H9 (cell line): ENCODE measurements around the gene SEL1L2. TPM values are rescaled to one million over a fixed set of nuclear protein-coding genes. Genes with fewer than 3 reads are reported as not detected.

ENCODE experiments used
- DNase-seq: peaks from one replicate; pipeline ENCODE4 v3.0.0-alpha.2; 2017
- H2AFZ ChIP-seq: one replicate; pipeline ENCODE4 v1.6.1; 2013; ENCODE audit warnings: mild to moderate bottlenecking, low read length, control low read depth, moderate library complexity
- H2AK5ac ChIP-seq: 2 replicates; pipeline ENCODE4 v1.6.1; 2013; ENCODE audit warnings: low read length, control low read depth, mixed read lengths; ENCODE audit not compliant: insufficient read length
- H2BK120ac ChIP-seq: one replicate; pipeline ENCODE4 v1.6.1; 2013; ENCODE audit warnings: low read depth, mild to moderate bottlenecking, low read length, control low read depth, inconsistent platforms; ENCODE audit not compliant: poor library complexity, severe bottlenecking
- H2BK12ac ChIP-seq: 2 replicates; pipeline ENCODE4 v1.6.1; 2013; ENCODE audit warnings: low read length, control low read depth, mixed read lengths, low read depth; ENCODE audit not compliant: insufficient read length
- H2BK15ac ChIP-seq: 2 replicates; pipeline ENCODE4 v1.6.1; 2013; ENCODE audit warnings: low read depth, low read length, control low read depth
- H2BK20ac ChIP-seq: one replicate; pipeline ENCODE4 v1.6.1; 2013; ENCODE audit warnings: low read depth, mild to moderate bottlenecking, low read length, control low read depth, inconsistent platforms; ENCODE audit not compliant: poor library complexity, severe bottlenecking
- H2BK5ac ChIP-seq: 2 replicates; pipeline ENCODE4 v1.6.1; 2013; ENCODE audit warnings: low read length, control low read depth, mixed read lengths; ENCODE audit not compliant: insufficient read length
- H3K14ac ChIP-seq: 2 replicates; pipeline ENCODE4 v1.6.1; 2013; ENCODE audit warnings: low read length, control low read depth; ENCODE audit not compliant: insufficient read depth
- H3K18ac ChIP-seq: 2 replicates; pipeline ENCODE4 v1.6.1; 2013; ENCODE audit warnings: low read depth, mild to moderate bottlenecking, mixed read lengths, low read length, control low read depth; ENCODE audit not compliant: insufficient read length
- H3K23ac ChIP-seq: 2 replicates; pipeline ENCODE4 v1.6.1; 2013; ENCODE audit warnings: low read length, control low read depth, mixed read lengths, low read depth; ENCODE audit not compliant: insufficient read length
- H3K23me2 ChIP-seq: 2 replicates; pipeline ENCODE4 v1.6.1; 2013; ENCODE audit warnings: low read depth, mild to moderate bottlenecking, mixed read lengths, low read length, control low read depth; ENCODE audit not compliant: insufficient read length, poor library complexity, severe bottlenecking
- H3K27ac ChIP-seq: 2 replicates; pipeline ENCODE4 v1.5.1; 2013; ENCODE audit warnings: low read length, control low read depth, mixed read lengths, low read depth; ENCODE audit not compliant: insufficient read length
- H3K27me3 ChIP-seq: 2 replicates; pipeline ENCODE4 v1.6.1; 2013; ENCODE audit warnings: low read length, control low read depth, inconsistent platforms; ENCODE audit not compliant: insufficient read depth
- H3K4ac ChIP-seq: 2 replicates; pipeline ENCODE4 v1.6.1; 2013; ENCODE audit warnings: low read depth, mild to moderate bottlenecking, control low read depth, inconsistent platforms, low read length, moderate library complexity
- H3K4me1 ChIP-seq: 2 replicates; pipeline ENCODE4 v1.6.1; 2013; ENCODE audit warnings: low read length, control low read depth, inconsistent platforms; ENCODE audit not compliant: insufficient read depth
- H3K4me2 ChIP-seq: 2 replicates; pipeline ENCODE4 v1.6.1; 2013; ENCODE audit warnings: low read length, control low read depth, mixed read lengths; ENCODE audit not compliant: insufficient read length, insufficient read depth
- H3K56ac ChIP-seq: 2 replicates; pipeline ENCODE4 v1.6.1; 2013; ENCODE audit warnings: low read depth, mild to moderate bottlenecking, mixed read lengths, low read length, control low read depth; ENCODE audit not compliant: insufficient read length
- H3K79me1 ChIP-seq: 2 replicates; pipeline ENCODE4 v1.6.1; 2013; ENCODE audit warnings: low read depth, mild to moderate bottlenecking, moderate library complexity, low read length, control low read depth, inconsistent platforms; ENCODE audit not compliant: insufficient read depth, poor library complexity, severe bottlenecking
- H3K79me2 ChIP-seq: 2 replicates; pipeline ENCODE4 v1.6.1; 2013; ENCODE audit warnings: low read length, control low read depth, inconsistent platforms; ENCODE audit not compliant: insufficient read depth
- H3K9ac ChIP-seq: 2 replicates; pipeline ENCODE4 v1.6.1; 2013; ENCODE audit warnings: low read length, control low read depth, mixed read lengths; ENCODE audit not compliant: insufficient read length; ENCODE audit errors: extremely low read depth
- H3K9me3 ChIP-seq: one replicate; pipeline ENCODE4 v1.6.1; 2013; ENCODE audit warnings: low read depth, low read length, inconsistent platforms; ENCODE audit not compliant: control insufficient read depth
- H3T11ph ChIP-seq: one replicate; pipeline ENCODE4 v1.6.1; 2013; ENCODE audit warnings: mild to moderate bottlenecking, low read length, control low read depth, inconsistent platforms
- H4K20me1 ChIP-seq: one replicate; pipeline ENCODE4 v1.6.1; 2013; ENCODE audit not compliant: control insufficient read depth, insufficient read length, insufficient read depth
- H4K5ac ChIP-seq: 2 replicates; pipeline ENCODE4 v1.6.1; 2013; ENCODE audit warnings: low read depth, mild to moderate bottlenecking, mixed read lengths, low read length, control low read depth; ENCODE audit not compliant: insufficient read length
- H4K8ac ChIP-seq: replicated peaks from 2 replicates; pipeline ENCODE4 v1.6.1; 2013; ENCODE audit warnings: low read length, control low read depth, mixed read lengths, low read depth; ENCODE audit not compliant: insufficient read length
- H4K91ac ChIP-seq: 2 replicates; pipeline ENCODE4 v1.6.1; 2013; ENCODE audit warnings: low read depth, mild to moderate bottlenecking, moderate library complexity, mixed read lengths, low read length, control low read depth; ENCODE audit not compliant: insufficient read length
- H3K27ac Mint-ChIP-seq, 3 experiments: 2 replicates in 2 of 3; 3 replicates in 1 of 3; pipeline ENCODE4 v1.8.0; 2020 to 2021; ENCODE audit warnings: mixed read lengths in 3 of 3, mild to moderate bottlenecking in 1 of 3, moderate library complexity in 1 of 3
- H3K27me3 Mint-ChIP-seq: 2 replicates; pipeline ENCODE4 v1.8.0; 2021; ENCODE audit warnings: low read depth, mild to moderate bottlenecking, moderate library complexity, mixed read lengths
- H3K36me3 Mint-ChIP-seq, 3 experiments: 2 replicates in 2 of 3; 3 replicates in 1 of 3; pipeline ENCODE4 v1.8.0; 2020 to 2021; ENCODE audit warnings: low read depth in 3 of 3, mixed read lengths in 3 of 3; ENCODE audit not compliant: insufficient read depth in 1 of 3
- H3K4me1 Mint-ChIP-seq, 2 experiments: 2 replicates each; pipeline ENCODE4 v1.8.0; 2020; ENCODE audit warnings: mixed read lengths in 2 of 2
- H3K4me3 Mint-ChIP-seq, 2 experiments: 2 replicates in 1 of 2; 3 replicates in 1 of 2; pipeline ENCODE4 v1.8.0; 2020 to 2021; ENCODE audit warnings: mild to moderate bottlenecking in 2 of 2, mixed read lengths in 2 of 2, moderate library complexity in 1 of 2
- H3K9me3 Mint-ChIP-seq, 2 experiments: 2 replicates in 1 of 2; 3 replicates in 1 of 2; pipeline ENCODE4 v1.8.0; 2020; ENCODE audit warnings: mild to moderate bottlenecking in 2 of 2, mixed read lengths in 2 of 2, moderate library complexity in 1 of 2
- WGBS: extraction: QIAGEN DNeasy Blood & Tissue Kit; methylation state at CpG from one replicate; pipeline ENCODE4 v1.1.7; 2013; ENCODE audit warnings: missing lambda C conversion rate, low lambda C conversion rate, mixed read lengths; ENCODE audit not compliant: insufficient read length; ENCODE audit errors: extremely low coverage; 5-methylcytosine and 5-hydroxymethylcytosine counted together
- total RNA-seq: library from RNA; stranded (reverse); gene quantifications from 2 replicates; pipeline ENCODE4 v1.2.1, GENCODE V29; 2021
- TF ChIP-seq, protein P1 (sequence below): fragments of 200-600 bp; sonication (generic); conservative IDR thresholded peaks from 3 replicates; pipeline ENCODE4 v1.8.0; 2021; ENCODE audit warnings: antibody characterized with exemption, mild to moderate bottlenecking

Gene SEL1L2
- total RNA-seq, 1 experiment from 2014 or later: not detected

DNA sequence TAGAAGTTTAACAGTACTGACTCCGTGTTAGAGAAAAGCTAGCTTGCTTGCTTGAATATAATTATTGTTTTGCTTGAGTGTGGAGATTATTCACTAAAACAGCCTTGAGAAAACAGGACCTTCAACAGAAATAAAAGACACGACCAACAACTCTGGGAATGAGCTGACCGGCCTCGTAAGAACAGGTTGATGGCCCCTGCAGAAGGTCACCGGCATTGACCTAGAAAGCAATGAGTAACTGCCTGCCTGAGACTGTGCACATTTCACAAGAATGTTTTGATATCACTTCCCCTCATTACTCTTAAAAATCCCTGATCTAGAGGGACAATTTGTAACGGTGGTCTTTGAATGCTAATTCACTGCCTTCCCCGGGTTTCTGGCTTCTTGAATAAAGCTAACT, 49.4 kb downstream of the SEL1L2 start:
- no peak overlapping the region for H3K18ac ChIP-seq
- no peak overlapping the region for H3K9ac ChIP-seq
- no peak for DNase-seq
- no peak overlapping the region for H3K27ac Mint-ChIP-seq
- peaks cover 9% of the 10 kb centered on the region in 2 experiments for H3K9me3 Mint-ChIP-seq
- H4K5ac ChIP-seq: no peak overlapping the region
- H4K20me1 ChIP-seq: no peaks in the 10 kb centered on the region
- no peaks in the 10 kb centered on the region for H3K79me2 ChIP-seq
- no peaks in the 10 kb centered on the region for H3K4me1 ChIP-seq
- H2BK120ac ChIP-seq: no peak overlapping the region
- H3K4me2 ChIP-seq: no peak overlapping the region
- no peaks in the 10 kb centered on the region for H3K4me1 Mint-ChIP-seq
- H3K79me1 ChIP-seq: no peaks in the 10 kb centered on the region
- H3T11ph ChIP-seq: no peak overlapping the region
- no peak overlapping the region for H2AFZ ChIP-seq
- WGBS: no CpG with 5 or more reads among the region's 7 CpGs
- H2BK20ac ChIP-seq: no peak overlapping the region
- H3K23me2 ChIP-seq: no peaks in the 10 kb centered on the region
- H4K91ac ChIP-seq: no peak overlapping the region
- H2BK15ac ChIP-seq: no peak overlapping the region
- peaks cover 3% of the 10 kb centered on the region for H3K27me3 Mint-ChIP-seq
- no peak overlapping the region for H4K8ac ChIP-seq
- no peak overlapping the region for H3K56ac ChIP-seq
- no peak overlapping the region for H2BK5ac ChIP-seq
- H3K9me3 ChIP-seq: no peaks in the 10 kb centered on the region
- H3K36me3 Mint-ChIP-seq: peaks cover 6 to 7% (median 6%) of the 10 kb centered on the region in 3 experiments; a peak in 2 of 7 replicates
- no peak overlapping the region for H3K4me3 Mint-ChIP-seq
- no peak overlapping the region for H3K27ac ChIP-seq
- H3K23ac ChIP-seq: no peak overlapping the region
- TF ChIP-seq, protein P1, sequence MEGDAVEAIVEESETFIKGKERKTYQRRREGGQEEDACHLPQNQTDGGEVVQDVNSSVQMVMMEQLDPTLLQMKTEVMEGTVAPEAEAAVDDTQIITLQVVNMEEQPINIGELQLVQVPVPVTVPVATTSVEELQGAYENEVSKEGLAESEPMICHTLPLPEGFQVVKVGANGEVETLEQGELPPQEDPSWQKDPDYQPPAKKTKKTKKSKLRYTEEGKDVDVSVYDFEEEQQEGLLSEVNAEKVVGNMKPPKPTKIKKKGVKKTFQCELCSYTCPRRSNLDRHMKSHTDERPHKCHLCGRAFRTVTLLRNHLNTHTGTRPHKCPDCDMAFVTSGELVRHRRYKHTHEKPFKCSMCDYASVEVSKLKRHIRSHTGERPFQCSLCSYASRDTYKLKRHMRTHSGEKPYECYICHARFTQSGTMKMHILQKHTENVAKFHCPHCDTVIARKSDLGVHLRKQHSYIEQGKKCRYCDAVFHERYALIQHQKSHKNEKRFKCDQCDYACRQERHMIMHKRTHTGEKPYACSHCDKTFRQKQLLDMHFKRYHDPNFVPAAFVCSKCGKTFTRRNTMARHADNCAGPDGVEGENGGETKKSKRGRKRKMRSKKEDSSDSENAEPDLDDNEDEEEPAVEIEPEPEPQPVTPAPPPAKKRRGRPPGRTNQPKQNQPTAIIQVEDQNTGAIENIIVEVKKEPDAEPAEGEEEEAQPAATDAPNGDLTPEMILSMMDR: no peak
- H3K4ac ChIP-seq: no peak overlapping the region
- no peak overlapping the region for H3K14ac ChIP-seq
- no peaks in the 10 kb centered on the region for H3K27me3 ChIP-seq
- H2AK5ac ChIP-seq: no peak overlapping the region
- no peak overlapping the region for H2BK12ac ChIP-seq
